GM19455 (cell line): Measurements from ENCODE around the gene L3MBTL3.

Source experiments
- ATAC-seq: cut with Tn5 transposase; IDR thresholded peaks from one replicate; pipeline ENCODE4 v1.9.1; 2021; ENCODE audit not compliant: unreplicated experiment

The L3MBTL3 gene

DNA sequence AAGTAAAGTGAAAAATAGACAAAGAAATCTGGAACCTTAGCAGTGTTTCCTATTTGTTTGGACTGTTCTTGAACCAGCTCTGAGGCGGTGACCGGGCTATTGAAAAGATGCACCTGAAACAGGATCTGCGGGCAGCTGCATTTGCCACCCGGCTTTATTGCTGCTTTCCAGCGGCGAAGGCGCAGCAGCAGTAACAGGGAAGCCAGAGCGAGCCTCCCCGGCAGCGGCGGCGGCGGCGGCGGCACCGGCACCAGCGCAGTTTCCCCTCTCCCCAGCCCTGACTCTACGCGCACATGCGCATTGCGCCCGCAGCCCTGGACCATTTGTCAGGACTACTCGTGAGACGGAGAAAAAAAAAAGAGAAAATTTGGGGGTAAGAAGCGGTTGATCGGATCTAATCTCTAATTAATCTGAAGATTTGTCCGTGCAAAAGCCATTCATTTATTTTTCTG is at the start of gene L3MBTL3:
Gene L3MBTL3, plus strand, starts transcription at position 290 of the 452 bp plus-strand sequence. CDS start 24,119 bp downstream, outside the sequence.
- peak; percentile 76 for ATAC-seq

DNA sequence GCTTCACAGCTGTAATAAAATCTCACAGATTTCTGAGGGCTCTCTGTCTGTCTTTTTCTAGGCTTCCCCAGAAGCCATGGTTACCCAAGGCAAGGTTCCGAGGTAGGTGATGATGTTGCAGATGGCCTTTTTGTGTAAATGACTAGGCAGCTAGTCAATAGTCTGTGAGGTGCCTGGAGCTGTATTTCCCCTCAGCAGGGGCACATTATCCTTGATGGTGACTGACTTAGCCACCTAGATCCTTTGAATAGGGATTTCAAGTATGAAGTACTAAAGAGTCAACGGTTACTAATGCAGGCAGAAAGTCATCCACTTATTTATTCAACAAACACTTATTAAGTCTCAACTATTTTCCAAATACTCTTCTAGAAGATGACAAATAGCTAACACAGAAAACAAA is 49.3 kb upstream of the L3MBTL3 start:
- no peak for ATAC-seq

DNA sequence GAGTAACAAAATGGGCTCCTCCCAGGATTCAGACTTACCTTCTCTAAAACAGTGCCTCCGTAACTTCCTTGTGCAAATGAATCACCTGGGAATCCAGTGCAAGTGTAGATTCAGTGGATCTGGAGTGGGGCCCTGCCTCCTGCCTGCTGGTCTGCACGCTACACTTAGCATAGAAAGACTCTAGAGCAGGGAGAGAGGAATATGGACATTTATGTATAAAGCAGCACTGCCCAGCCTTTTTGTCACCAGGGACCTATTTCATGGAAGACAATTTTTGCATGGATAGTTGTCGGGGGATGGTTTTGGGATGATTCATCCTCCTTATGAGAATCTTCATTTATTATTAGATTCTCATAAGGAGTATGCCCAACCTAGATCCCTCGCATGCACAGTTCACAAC is 42.3 kb upstream of the L3MBTL3 start:
- ATAC-seq = no peak

GRCh38 chr6:129978148-129978916 is 40.0 kb upstream of the L3MBTL3 start:
- ATAC-seq = no peak

DNA sequence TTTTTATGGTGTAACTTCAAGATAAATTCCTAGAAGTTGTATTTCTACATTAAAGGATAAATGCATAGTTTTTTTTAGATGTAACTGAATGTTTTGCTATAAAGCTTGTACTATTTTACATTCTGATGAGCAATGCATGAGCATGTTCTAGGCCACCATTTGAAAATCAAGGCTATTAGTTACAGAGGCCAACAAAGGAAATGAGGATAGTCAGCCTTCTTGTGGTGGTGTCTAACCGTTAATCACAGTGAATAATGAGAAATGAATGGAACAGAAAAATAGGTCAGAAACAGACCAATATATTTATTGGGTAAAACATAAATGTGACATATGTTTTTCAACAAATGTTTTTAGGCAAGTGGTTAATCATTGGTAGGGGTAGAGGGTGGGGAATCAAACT is 37.6 kb upstream of the L3MBTL3 start:
- ATAC-seq = no peak

- ATAC-seq = no peak
These were observed 36.8 kb upstream of the L3MBTL3 start for GRCh38 chr6:129981598-129981997.

GRCh38 chr6:129989396-129989795 is 29.0 kb upstream of the L3MBTL3 start:
- no peak for ATAC-seq

DNA sequence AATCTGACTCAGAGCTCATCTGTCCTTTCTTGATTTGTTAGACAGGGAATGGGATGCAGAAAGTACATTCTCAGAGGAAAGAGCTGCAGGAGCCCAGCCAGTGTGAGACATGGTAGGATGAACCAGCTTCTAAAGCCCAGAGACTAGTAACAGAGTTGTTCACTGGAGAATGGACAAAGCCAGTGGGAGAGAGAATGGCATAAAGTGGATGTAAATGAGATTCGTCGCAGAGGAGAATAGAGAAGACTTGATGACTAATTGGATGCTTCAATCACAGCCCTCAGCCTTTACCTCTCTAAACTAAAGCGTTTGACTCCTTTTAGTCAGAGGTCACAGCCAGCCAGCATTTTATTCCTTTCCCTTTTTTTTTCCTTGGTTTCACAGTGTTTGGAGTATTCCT is 25.5 kb upstream of the L3MBTL3 start:
- no peak for ATAC-seq

GRCh38 chr6:129994410-129994809 is 24.0 kb upstream of the L3MBTL3 start:
- no peak for ATAC-seq

- no peak for ATAC-seq
These were observed 22.0 kb upstream of the L3MBTL3 start for GRCh38 chr6:129996387-129996786.

DNA sequence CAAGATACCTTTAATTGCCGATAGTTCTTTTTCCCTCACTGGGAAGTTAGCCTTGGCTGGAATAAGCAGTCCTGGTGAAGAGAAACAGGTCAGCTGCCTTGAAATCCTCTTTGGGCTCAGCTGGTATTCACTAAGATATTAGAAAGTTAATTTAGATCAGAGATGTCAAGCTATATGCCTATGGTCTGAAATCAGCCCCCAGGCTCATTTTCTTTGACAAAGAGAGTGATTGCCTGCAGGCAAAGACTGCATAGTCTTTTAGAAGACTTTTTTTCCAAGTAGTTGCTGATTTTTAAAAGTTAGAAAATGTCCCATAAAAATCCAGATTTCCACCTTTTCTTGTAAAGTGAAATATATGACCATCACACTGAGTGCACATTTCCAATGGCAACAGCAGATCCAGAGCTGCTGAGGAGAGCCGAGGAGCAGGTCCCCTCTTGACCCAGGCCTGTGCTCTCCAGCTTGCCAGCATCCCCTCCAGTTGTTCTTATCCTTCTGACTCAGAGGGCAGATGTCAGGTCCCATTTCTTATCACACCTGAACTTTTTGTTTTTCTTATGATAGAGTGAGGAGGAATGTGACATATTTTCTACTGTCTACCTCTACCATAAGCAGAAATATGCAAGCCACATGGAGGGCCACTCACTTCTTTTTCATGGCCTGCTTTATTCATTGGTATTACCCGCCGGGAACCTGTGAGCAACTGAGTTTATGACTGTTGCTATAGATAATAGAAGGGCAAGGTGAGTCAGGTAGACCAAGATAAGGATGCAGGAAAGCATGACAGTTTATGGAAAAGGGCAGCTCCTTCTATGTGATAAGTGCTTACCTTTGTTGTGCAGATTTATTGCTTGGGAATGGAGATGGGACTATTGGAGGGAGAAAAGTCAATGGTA is 17.6 kb upstream of the L3MBTL3 start:
- ATAC-seq = no peak

- ATAC-seq = no peak
These were observed 10.0 kb upstream of the L3MBTL3 start for GRCh38 chr6:130008236-130008873.

DNA sequence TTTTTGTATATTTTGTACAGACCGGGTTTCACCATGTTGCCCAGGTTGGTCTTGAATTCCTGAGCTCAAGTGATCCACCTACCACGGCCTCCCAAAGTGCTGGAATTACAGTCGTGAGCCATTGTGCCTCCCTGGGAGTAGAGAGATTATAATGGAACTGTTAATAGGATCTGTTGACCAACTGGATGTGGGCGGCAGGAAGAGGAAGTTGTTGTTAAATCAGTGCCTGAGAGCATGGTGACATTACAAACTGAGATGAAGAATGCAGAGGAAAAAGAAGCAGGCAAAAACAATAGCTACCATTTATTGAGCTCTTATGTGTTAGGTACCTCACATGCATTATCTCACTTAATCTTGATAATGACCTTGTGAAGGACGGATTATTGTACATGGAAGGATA is 9.2 kb upstream of the L3MBTL3 start:
- ATAC-seq = no peak

- ATAC-seq = no peak
These were observed 8.0 kb upstream of the L3MBTL3 start for GRCh38 chr6:130010387-130010786.

DNA sequence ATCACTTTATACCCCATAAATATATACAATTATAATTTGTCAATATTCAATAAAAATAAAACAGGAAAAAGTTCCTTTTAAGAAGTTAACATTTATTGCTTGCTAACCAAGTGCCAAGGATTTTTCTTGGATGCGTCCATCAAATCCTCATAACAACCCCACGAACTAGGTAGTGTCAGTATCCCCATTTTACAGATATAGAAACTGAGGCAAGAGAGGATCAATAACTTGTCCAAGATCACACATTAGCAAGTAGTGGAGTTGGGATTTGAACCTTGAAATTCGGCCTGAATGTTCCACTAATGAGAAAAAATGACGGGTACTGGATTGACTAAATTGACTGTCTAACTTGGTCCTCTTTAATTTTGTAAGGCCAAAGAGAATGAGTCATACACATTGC is 5.7 kb upstream of the L3MBTL3 start:
- no peak for ATAC-seq

- peak; percentile 25 for ATAC-seq
These were observed 454 bp downstream of the L3MBTL3 start for GRCh38 chr6:130018744-130019325.

DNA sequence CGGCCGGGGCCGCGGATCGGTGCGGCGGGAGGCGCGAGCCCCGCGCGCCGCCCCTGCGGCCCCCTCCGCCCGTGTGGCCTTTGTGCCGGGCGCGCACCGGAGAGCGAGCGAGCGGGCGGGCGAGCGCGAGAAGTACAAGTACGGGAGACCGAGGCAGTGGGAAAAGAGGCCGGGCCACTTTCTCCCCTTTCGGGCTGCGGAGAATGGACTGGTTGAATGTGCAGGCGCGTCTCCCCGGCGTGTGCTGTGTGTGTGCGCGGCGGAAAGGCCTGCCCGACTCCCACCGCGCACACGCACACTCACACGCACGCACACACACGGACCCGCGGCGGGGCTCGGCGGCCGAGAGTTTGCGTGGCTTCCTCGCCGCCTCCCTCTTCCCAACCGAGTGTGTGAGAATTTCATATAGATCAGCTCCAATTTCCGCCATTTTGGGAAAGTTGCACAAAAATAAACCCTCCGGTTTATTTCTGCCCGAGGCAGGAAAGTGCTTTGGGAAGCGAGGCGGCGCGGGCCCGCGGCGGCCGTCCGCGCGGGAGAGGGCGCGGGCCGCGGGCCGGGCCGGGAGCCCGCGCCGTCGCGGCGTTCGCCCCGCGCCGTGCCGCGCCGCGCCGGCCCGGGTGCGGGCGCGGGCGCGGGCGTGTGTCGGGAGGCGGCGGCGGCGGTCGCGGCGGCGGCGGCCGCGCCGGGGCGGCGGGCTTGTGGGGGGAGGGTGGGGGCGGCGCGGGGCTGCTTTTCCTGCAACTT is 1.1 kb downstream of the L3MBTL3 start:
- peak; percentile 17 for ATAC-seq

GRCh38 chr6:130020073-130020906 is 1.9 kb downstream of the L3MBTL3 start:
- ATAC-seq = no peak

GRCh38 chr6:130020907-130021629 is 2.7 kb downstream of the L3MBTL3 start:
- ATAC-seq = peak; percentile 51
